ENCODE measurements around the gene SPSB2.

DNA sequence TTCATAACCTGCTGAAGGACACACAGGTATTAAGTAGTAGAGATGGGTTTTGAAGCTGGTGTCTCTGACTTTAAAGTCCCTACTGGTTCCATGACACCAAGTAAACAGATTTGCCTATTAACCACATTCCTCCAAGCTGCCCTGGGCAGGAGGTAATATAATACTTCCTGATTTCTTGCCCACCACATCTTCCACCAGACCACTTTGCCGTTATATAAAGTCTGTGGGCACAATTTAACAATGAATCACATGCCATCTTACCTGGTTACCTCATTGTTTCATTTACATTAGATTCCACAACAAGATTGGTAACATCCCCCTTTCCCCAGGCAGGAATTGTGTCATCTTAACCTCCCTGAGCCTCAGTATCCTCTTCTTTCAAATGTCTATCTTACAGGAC is 30.6 kb upstream of the SPSB2 start:
- TF ChIP-seq, protein P1, sequence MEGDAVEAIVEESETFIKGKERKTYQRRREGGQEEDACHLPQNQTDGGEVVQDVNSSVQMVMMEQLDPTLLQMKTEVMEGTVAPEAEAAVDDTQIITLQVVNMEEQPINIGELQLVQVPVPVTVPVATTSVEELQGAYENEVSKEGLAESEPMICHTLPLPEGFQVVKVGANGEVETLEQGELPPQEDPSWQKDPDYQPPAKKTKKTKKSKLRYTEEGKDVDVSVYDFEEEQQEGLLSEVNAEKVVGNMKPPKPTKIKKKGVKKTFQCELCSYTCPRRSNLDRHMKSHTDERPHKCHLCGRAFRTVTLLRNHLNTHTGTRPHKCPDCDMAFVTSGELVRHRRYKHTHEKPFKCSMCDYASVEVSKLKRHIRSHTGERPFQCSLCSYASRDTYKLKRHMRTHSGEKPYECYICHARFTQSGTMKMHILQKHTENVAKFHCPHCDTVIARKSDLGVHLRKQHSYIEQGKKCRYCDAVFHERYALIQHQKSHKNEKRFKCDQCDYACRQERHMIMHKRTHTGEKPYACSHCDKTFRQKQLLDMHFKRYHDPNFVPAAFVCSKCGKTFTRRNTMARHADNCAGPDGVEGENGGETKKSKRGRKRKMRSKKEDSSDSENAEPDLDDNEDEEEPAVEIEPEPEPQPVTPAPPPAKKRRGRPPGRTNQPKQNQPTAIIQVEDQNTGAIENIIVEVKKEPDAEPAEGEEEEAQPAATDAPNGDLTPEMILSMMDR (IDR thresholded peaks at IDR 0.05; ENCODE audit: low read depth, low read length), result no peak
- TF ChIP-seq POLR2A (IDR thresholded peaks at IDR 0.05; ENCODE audit: extremely low read depth, insufficient read length), result no peak

Measured in NB4 (cell line).